GM10248 (cell line): ENCODE measurements around the gene TRHDE.

Source experiments
- CTCF ChIA-PET: fragments of 300-600 bp; sonication (Branson Sonifier 250); formaldehyde crosslinking; extraction: SDS; loops from one replicate; lab custom pipeline; 2021; ENCODE audit warnings: antibody characterized with exemption; lab: Yijun Ruan, JAX
- POLR2A ChIA-PET: fragments of 350-650 bp; sonication (Branson Sonifier 250); formaldehyde crosslinking; extraction: SDS; loops from one replicate; lab custom pipeline; 2020; ENCODE audit warnings: antibody characterized with exemption; lab: Yijun Ruan, JAX
- DNase-seq: peaks from one replicate; pipeline ENCODE4 v3.0.0; 2012; ENCODE audit errors: extremely low spot score
- TF ChIP-seq, protein P1 (sequence below): IDR thresholded peaks from 2 replicates; pipeline ENCODE4 v1.5.1; 2012; ENCODE audit warnings: mild to moderate bottlenecking, low read depth; ENCODE audit errors: extremely low read depth, missing control alignments, control extremely low read depth

The TRHDE gene, protein sequence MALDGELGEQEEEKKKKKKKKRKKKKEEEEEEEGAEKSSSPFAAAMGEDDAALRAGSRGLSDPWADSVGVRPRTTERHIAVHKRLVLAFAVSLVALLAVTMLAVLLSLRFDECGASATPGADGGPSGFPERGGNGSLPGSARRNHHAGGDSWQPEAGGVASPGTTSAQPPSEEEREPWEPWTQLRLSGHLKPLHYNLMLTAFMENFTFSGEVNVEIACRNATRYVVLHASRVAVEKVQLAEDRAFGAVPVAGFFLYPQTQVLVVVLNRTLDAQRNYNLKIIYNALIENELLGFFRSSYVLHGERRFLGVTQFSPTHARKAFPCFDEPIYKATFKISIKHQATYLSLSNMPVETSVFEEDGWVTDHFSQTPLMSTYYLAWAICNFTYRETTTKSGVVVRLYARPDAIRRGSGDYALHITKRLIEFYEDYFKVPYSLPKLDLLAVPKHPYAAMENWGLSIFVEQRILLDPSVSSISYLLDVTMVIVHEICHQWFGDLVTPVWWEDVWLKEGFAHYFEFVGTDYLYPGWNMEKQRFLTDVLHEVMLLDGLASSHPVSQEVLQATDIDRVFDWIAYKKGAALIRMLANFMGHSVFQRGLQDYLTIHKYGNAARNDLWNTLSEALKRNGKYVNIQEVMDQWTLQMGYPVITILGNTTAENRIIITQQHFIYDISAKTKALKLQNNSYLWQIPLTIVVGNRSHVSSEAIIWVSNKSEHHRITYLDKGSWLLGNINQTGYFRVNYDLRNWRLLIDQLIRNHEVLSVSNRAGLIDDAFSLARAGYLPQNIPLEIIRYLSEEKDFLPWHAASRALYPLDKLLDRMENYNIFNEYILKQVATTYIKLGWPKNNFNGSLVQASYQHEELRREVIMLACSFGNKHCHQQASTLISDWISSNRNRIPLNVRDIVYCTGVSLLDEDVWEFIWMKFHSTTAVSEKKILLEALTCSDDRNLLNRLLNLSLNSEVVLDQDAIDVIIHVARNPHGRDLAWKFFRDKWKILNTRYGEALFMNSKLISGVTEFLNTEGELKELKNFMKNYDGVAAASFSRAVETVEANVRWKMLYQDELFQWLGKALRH

DNA sequence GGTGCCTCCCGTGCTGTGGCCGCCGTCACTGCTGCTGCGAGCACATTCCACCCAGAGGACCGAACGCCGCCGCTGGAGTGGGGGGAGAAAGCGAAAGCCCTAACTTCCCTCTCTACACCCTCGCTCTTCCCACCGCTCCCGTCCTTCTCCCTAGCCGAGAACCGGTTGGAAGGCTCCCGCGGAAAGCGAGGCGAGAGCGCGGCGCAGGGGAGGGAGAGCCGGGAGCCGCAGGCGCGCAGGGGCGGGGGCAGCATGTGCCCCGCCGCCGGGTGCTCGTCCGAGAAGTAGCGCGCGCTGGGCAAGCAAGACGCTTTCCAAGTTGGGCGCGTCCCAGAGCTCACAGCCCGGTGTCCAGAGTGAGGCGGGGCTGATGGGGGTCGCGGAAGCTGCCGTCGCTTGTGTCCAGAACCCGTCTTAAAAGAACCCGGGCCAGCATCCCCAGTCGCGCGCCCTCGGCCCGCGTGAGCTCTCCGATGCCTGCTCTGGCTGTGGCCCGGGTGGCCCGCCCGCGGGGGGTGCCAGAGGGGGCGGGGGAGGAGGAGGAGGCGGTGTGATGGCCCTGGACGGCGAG, at the start of gene TRHDE:
TSS of gene TRHDE (plus strand) at position 280 of the 571 bp plus-strand sequence. CDS start at position 554, 274 bp downstream.
- TF ChIP-seq, protein P1, sequence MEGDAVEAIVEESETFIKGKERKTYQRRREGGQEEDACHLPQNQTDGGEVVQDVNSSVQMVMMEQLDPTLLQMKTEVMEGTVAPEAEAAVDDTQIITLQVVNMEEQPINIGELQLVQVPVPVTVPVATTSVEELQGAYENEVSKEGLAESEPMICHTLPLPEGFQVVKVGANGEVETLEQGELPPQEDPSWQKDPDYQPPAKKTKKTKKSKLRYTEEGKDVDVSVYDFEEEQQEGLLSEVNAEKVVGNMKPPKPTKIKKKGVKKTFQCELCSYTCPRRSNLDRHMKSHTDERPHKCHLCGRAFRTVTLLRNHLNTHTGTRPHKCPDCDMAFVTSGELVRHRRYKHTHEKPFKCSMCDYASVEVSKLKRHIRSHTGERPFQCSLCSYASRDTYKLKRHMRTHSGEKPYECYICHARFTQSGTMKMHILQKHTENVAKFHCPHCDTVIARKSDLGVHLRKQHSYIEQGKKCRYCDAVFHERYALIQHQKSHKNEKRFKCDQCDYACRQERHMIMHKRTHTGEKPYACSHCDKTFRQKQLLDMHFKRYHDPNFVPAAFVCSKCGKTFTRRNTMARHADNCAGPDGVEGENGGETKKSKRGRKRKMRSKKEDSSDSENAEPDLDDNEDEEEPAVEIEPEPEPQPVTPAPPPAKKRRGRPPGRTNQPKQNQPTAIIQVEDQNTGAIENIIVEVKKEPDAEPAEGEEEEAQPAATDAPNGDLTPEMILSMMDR: no peak
- POLR2A ChIA-PET: no interaction called here
- CTCF ChIA-PET: no interaction called here
- no peak for DNase-seq

DNA sequence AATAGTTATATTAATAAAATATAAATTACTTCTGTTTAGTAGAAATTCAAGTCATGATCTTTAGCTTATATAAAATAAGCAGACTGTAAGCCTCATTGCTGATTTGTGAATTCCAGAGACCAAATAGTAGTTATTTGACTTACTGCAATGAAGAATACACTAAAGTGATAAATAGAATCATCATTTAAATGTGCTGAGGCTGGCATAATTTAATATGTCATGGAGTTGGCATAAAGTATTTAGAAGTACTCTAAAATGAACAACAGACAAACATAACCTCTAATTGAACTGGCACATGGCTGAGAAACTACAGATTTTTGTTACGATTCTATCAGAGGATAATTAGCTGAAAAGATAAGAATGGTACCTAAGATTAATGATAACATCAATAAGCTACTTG, 45.7 kb upstream of the TRHDE start:
- TF ChIP-seq, protein P1: no peak
- no peak for DNase-seq
- CTCF ChIA-PET: interaction anchor here (1.2 kb wide), 1 partner anchor 15 kb away, joined by 3 read pairs; no protein-coding TSS in a partner anchor
- POLR2A ChIA-PET: no interaction called here

DNA sequence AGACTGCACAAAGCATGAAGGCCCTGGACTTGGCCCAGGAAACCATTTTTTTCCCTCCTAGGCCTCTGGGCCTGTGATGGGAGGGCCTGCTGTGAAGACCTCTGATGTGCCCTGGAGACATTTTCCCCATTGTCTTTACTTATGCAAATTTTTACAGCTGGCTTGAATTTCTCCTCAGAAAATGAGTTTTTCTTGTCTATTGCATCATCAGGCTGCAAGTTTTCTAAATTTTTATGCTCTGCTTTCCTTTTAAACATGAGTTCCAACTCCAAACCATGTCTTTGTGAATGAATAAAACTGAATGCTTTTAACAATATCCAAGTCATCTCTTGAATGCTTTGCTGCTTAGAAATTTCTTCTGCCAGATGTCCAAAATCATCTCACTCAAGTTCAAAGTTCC, 43.7 kb upstream of the TRHDE start:
- TF ChIP-seq, protein P1: no peak
- ChIA-PET POLR2A (no interaction called here), CTCF (no interaction called here)
- no peak for DNase-seq

DNA sequence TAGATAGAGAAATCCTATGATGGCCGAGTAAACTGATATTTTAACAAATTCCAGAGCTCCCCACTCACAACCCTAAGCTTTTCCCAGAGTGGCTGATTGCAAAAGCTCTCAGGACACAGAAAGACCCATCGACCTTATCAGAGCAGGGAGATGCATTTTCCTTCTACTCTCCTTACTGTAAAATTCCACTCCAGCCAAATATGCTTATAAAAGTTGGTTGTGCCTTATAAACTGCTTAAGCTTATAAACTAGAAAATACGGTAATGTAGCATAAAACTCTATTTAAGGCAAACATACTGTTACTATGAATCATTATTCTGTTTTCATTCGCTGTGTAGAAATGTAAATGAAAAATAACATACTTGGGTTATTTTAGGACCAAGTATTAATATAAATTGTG, 41.6 kb upstream of the TRHDE start:
- DNase-seq: no peak
- POLR2A ChIA-PET: no interaction called here
- CTCF ChIA-PET: interaction anchor here (0.8 to 1.4 kb wide), 2 partner anchors 12 to 54 kb away, joined by 3 read pairs; no protein-coding TSS in a partner anchor
- TF ChIP-seq, protein P1: no peak

DNA sequence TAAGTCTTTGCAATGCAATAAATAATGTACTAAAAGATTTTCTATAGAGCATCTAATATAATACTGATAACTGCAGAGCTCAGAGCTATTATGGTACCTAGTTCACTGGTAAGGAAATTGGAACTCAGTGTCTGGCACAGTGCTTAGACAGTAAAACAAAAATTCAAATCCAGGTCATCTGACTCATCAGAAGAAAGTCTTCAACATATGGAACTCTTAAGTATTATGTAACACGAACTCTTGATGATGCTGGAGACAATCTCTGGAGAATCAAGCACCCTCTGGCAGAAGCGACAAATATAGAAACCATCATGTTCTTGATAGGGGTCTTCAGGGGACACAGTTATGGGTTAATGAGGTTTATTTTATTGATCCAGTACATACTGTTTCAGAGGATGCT, 37.3 kb upstream of the TRHDE start:
- ChIA-PET POLR2A (no interaction called here), CTCF (no interaction called here)
- TF ChIP-seq, protein P1: no peak
- DNase-seq: no peak
